ENCODE results near the gene ZBTB5. TPM values are rescaled to one million over a fixed set of nuclear protein-coding genes. Genes with fewer than 3 reads are reported as not detected.

ZBTB5 gene
- total and polyA plus RNA-seq, 2 of the 13 experiments (the other 11 are each of a cell fraction or from before 2014, with no cell fraction given) = 12.5 to 20.5 TPM

DNA sequence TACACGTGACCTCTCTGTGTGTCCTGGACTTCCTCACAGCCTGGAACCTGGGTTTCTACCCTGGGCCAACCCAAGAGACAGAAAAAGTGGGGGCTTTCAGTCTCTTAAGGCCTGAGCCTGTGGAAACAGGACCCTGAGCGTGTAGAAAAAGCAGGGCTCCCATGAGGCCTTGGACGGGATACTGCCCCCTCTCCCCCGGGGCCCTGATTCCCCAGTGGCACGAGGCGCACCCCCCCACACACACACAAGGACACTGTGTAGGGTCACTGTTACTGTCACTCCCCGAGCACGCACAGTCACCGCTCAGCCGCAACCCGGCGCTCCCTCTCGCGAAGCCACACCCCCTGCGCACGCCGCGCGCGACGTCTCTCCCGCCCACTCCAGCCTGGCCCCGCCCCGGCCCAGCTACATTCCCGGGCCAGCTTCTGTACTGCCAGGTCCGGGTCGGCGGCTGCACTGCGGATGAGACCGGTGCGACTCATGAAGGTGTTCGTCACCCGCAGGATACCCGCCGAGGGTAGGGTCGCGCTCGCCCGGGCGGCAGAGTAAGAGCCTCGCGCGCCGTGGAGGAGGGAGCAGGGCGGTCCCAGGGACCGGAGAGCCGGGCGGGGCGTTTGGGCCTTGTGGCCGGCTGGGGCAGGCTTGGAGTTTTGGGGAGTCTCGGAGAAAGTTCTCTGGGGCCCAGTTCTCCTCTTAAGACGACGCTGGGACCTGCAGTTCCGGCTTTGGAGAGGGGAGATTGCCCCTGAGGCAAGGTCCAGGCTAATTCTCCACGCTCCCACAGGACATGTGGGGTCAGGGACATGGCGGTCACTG lies 42.8 kb downstream of the ZBTB5 start, which contains the start of gene GRHPR (continued):
- TF ChIP-seq, protein P1, sequence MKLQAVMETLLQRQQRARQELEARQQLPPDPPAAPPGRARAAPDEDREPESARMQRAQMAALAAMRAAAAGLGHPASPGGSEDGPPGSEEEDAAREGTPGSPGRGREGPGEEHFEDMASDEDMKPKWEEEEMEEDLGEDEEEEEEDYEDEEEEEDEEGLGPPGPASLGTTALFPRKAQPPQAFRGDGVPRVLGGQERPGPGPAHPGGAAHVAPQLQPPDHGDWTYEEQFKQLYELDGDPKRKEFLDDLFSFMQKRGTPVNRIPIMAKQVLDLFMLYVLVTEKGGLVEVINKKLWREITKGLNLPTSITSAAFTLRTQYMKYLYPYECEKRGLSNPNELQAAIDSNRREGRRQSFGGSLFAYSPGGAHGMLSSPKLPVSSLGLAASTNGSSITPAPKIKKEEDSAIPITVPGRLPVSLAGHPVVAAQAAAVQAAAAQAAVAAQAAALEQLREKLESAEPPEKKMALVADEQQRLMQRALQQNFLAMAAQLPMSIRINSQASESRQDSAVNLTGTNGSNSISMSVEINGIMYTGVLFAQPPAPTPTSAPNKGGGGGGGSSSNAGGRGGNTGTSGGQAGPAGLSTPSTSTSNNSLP (IDR thresholded peaks at IDR 0.05; ENCODE audit: low read depth, low read length) = no peak
- TF ChIP-seq, protein P2, sequence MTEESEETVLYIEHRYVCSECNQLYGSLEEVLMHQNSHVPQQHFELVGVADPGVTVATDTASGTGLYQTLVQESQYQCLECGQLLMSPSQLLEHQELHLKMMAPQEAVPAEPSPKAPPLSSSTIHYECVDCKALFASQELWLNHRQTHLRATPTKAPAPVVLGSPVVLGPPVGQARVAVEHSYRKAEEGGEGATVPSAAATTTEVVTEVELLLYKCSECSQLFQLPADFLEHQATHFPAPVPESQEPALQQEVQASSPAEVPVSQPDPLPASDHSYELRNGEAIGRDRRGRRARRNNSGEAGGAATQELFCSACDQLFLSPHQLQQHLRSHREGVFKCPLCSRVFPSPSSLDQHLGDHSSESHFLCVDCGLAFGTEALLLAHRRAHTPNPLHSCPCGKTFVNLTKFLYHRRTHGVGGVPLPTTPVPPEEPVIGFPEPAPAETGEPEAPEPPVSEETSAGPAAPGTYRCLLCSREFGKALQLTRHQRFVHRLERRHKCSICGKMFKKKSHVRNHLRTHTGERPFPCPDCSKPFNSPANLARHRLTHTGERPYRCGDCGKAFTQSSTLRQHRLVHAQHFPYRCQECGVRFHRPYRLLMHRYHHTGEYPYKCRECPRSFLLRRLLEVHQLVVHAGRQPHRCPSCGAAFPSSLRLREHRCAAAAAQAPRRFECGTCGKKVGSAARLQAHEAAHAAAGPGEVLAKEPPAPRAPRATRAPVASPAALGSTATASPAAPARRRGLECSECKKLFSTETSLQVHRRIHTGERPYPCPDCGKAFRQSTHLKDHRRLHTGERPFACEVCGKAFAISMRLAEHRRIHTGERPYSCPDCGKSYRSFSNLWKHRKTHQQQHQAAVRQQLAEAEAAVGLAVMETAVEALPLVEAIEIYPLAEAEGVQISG (CRISPR knock-in tag; IDR thresholded peaks at IDR 0.05) = peak; percentile 76
- TF ChIP-seq ELF3 (CRISPR knock-in tag; IDR thresholded peaks at IDR 0.05) (no peak), HNRNPK (IDR thresholded peaks at IDR 0.05; ENCODE audit: low read depth, low read length, poor library complexity, severe bottlenecking) (no peak), HNF4G (IDR thresholded peaks at IDR 0.05; ENCODE audit: borderline replicate concordance, low read depth, low read length) (no peak), HNF4G (CRISPR knock-in tag; IDR thresholded peaks at IDR 0.05; ENCODE audit: borderline replicate concordance, low read depth) (peak; percentile 39; the same call in 1 of the 2 replicates), MIXL1 (CRISPR knock-in tag; IDR thresholded peaks at IDR 0.05) (peak; percentile 12; the same call in 1 of the 2 replicates), ZNF468 (CRISPR knock-in tag; IDR thresholded peaks at IDR 0.05) (no peak), SP1 (IDR thresholded peaks at IDR 0.05) (0 out of 2 replicates have a peak, but pooled peaks have one; percentile 38), SP1 (CRISPR knock-in tag; IDR thresholded peaks at IDR 0.05) (peak; percentile 96), ATRX (CRISPR knock-in tag; IDR thresholded peaks at IDR 0.05; ENCODE audit: borderline replicate concordance) (no peak), GLI4 (CRISPR knock-in tag; IDR thresholded peaks at IDR 0.05; ENCODE audit: borderline replicate concordance) (peak; percentile 85; the same call in 1 of the 2 replicates), JDP2 (CRISPR knock-in tag; IDR thresholded peaks at IDR 0.05; ENCODE audit: borderline replicate concordance) (no peak), ZNF34 (CRISPR knock-in tag; IDR thresholded peaks at IDR 0.05; ENCODE audit: borderline replicate concordance) (no peak), ZNF773 (CRISPR knock-in tag; IDR thresholded peaks at IDR 0.05; ENCODE audit: borderline replicate concordance) (0 out of 2 replicates have a peak, but pooled peaks have one; percentile 11), ELF4 (CRISPR knock-in tag; IDR thresholded peaks at IDR 0.05; ENCODE audit: borderline replicate concordance) (no peak)
- TF ChIP-seq, protein P3, sequence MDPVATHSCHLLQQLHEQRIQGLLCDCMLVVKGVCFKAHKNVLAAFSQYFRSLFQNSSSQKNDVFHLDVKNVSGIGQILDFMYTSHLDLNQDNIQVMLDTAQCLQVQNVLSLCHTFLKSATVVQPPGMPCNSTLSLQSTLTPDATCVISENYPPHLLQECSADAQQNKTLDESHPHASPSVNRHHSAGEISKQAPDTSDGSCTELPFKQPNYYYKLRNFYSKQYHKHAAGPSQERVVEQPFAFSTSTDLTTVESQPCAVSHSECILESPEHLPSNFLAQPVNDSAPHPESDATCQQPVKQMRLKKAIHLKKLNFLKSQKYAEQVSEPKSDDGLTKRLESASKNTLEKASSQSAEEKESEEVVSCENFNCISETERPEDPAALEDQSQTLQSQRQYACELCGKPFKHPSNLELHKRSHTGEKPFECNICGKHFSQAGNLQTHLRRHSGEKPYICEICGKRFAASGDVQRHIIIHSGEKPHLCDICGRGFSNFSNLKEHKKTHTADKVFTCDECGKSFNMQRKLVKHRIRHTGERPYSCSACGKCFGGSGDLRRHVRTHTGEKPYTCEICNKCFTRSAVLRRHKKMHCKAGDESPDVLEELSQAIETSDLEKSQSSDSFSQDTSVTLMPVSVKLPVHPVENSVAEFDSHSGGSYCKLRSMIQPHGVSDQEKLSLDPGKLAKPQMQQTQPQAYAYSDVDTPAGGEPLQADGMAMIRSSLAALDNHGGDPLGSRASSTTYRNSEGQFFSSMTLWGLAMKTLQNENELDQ (CRISPR knock-in tag; IDR thresholded peaks at IDR 0.05; ENCODE audit: borderline replicate concordance) = no peak
- TF ChIP-seq, protein P4, sequence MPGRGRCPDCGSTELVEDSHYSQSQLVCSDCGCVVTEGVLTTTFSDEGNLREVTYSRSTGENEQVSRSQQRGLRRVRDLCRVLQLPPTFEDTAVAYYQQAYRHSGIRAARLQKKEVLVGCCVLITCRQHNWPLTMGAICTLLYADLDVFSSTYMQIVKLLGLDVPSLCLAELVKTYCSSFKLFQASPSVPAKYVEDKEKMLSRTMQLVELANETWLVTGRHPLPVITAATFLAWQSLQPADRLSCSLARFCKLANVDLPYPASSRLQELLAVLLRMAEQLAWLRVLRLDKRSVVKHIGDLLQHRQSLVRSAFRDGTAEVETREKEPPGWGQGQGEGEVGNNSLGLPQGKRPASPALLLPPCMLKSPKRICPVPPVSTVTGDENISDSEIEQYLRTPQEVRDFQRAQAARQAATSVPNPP (CRISPR knock-in tag; IDR thresholded peaks at IDR 0.05) = no peak
- TF ChIP-seq, protein P5, sequence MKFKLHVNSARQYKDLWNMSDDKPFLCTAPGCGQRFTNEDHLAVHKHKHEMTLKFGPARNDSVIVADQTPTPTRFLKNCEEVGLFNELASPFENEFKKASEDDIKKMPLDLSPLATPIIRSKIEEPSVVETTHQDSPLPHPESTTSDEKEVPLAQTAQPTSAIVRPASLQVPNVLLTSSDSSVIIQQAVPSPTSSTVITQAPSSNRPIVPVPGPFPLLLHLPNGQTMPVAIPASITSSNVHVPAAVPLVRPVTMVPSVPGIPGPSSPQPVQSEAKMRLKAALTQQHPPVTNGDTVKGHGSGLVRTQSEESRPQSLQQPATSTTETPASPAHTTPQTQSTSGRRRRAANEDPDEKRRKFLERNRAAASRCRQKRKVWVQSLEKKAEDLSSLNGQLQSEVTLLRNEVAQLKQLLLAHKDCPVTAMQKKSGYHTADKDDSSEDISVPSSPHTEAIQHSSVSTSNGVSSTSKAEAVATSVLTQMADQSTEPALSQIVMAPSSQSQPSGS (CRISPR knock-in tag; IDR thresholded peaks at IDR 0.05) = peak; percentile 17; the same call in 1 of the 2 replicates

All from HepG2 (cell line).